Activated B cell treated with CpG ODN at 0.5 μM for 24 hours (primary cell): ENCODE data around the gene TSHZ2. TPM values are rescaled to one million over a fixed set of nuclear protein-coding genes. Genes with fewer than 3 reads are reported as not detected.

Experiments
- ATAC-seq: fragments of 200-7000 bp; cut with Tn5 transposase; one replicate; pipeline ENCODE4 v1.10.0; 2021; ENCODE audit warnings: low read depth, mild to moderate bottlenecking, moderate library complexity
- CTCF ChIA-PET: fragments of 350-600 bp; sonication (Branson Sonifier 250); formaldehyde crosslinking; loops from one replicate; lab custom pipeline; 2021; ENCODE audit warnings: antibody characterized with exemption; lab: Charles Lee
- POLR2A ChIA-PET: fragments of 350-600 bp; sonication (Branson Sonifier 250); formaldehyde crosslinking; loops from one replicate; lab custom pipeline; 2021; ENCODE audit warnings: antibody characterized with exemption; lab: Charles Lee
- DNase-seq: peaks from one replicate; pipeline ENCODE4 v3.0.0; 2022
- H3K27ac Mint-ChIP-seq: one replicate; pipeline ENCODE4 v1.8.0; 2020; ENCODE audit warnings: mixed read lengths
- H3K27me3 Mint-ChIP-seq: one replicate; pipeline ENCODE4 v1.8.0; 2021; ENCODE audit warnings: mixed read lengths
- H3K36me3 Mint-ChIP-seq: one replicate; pipeline ENCODE4 v1.8.0; 2021; ENCODE audit warnings: low read depth, mixed read lengths
- H3K4me1 Mint-ChIP-seq: one replicate; pipeline ENCODE4 v1.8.0; 2021; ENCODE audit warnings: mixed read lengths
- H3K4me3 Mint-ChIP-seq: one replicate; pipeline ENCODE4 v1.8.0; 2020; ENCODE audit warnings: mild to moderate bottlenecking, mixed read lengths
- H3K9me3 Mint-ChIP-seq: one replicate; pipeline ENCODE4 v1.8.0; 2020; ENCODE audit warnings: mixed read lengths
- CTCF ChIP-seq: fragments of 200-600 bp; IDR thresholded peaks from one replicate; pipeline ENCODE4 v1.8.0; 2022; ENCODE audit warnings: antibody characterized with exemption, mild to moderate bottlenecking
- intact Hi-C: fragments of 100-400 bp; cut with micrococcal nuclease; formaldehyde crosslinking; loops from one replicate; pipeline ENCODE4 v1.15.1; 2024
- total RNA-seq: library from RNA; stranded (reverse); gene quantifications from 2 replicates; pipeline ENCODE4 v1.2.3, GENCODE V29; 2022

The TSHZ2 gene
- total RNA-seq, 1 donor from 2014 or later, result 1.7 TPM

GRCh38 chr20:53148771-53149147 is 176.6 kb downstream of the TSHZ2 start:
- no peak for TF ChIP-seq CTCF
- Mint-ChIP-seq H3K27ac (no peak overlapping the region), H3K27me3 (peaks cover 3% of the 10 kb centered on the region), H3K4me3 (no peak overlapping the region), H3K36me3 (no peaks in the 10 kb centered on the region), H3K9me3 (no peaks in the 10 kb centered on the region), H3K4me1 (peaks cover 7% of the 10 kb centered on the region)
- ATAC-seq (no peak), DNase-seq (no peak)
- intact Hi-C loops, result no loop called here
- POLR2A ChIA-PET, result no interaction called here
- CTCF ChIA-PET, result no interaction called here

- Mint-ChIP-seq H3K4me3 (no peak overlapping the region), H3K27me3 (peaks cover 3% of the 10 kb centered on the region), H3K4me1 (peaks cover 9% of the 10 kb centered on the region), H3K27ac (no peak overlapping the region), H3K36me3 (no peaks in the 10 kb centered on the region), H3K9me3 (no peaks in the 10 kb centered on the region)
- no peak for DNase-seq
- CTCF ChIA-PET, result no interaction called here
- intact Hi-C loops, result no loop called here
- no peak for ATAC-seq
- TF ChIP-seq CTCF, result no peak
- POLR2A ChIA-PET, result no interaction called here
These were observed 177.2 kb downstream of the TSHZ2 start for GRCh38 chr20:53149148-53149889.

GRCh38 chr20:53149890-53150205 is 177.7 kb downstream of the TSHZ2 start:
- Mint-ChIP-seq H3K4me3 (no peak overlapping the region), H3K27me3 (peaks cover 3% of the 10 kb centered on the region), H3K27ac (no peak overlapping the region), H3K9me3 (no peaks in the 10 kb centered on the region), H3K4me1 (peaks cover 14% of the 10 kb centered on the region), H3K36me3 (no peaks in the 10 kb centered on the region)
- TF ChIP-seq CTCF, result no peak
- DNase-seq, result no peak
- ATAC-seq, result no peak
- CTCF ChIA-PET, result no interaction called here
- intact Hi-C loops, result no loop called here
- POLR2A ChIA-PET, result no interaction called here

- CTCF ChIA-PET, result no interaction called here
- POLR2A ChIA-PET, result no interaction called here
- H3K36me3 Mint-ChIP-seq, result no peaks in the 10 kb centered on the region
- intact Hi-C loops, result no loop called here
- no peak overlapping the region for H3K4me3 Mint-ChIP-seq
- ATAC-seq, result no peak
- peaks cover 14% of the 10 kb centered on the region for H3K4me1 Mint-ChIP-seq
- DNase-seq, result no peak
- no peak for TF ChIP-seq CTCF
- H3K9me3 Mint-ChIP-seq, result no peaks in the 10 kb centered on the region
- H3K27ac Mint-ChIP-seq, result no peak overlapping the region
- peaks cover 3% of the 10 kb centered on the region for H3K27me3 Mint-ChIP-seq
These were observed 178.4 kb downstream of the TSHZ2 start for GRCh38 chr20:53150532-53150931.

- H3K4me3 Mint-ChIP-seq, result no peak overlapping the region
- CTCF ChIA-PET, result no interaction called here
- no peaks in the 10 kb centered on the region for H3K36me3 Mint-ChIP-seq
- TF ChIP-seq CTCF, result no peak
- POLR2A ChIA-PET, result no interaction called here
- peaks cover 15% of the 10 kb centered on the region for H3K4me1 Mint-ChIP-seq
- no peak for ATAC-seq
- H3K27ac Mint-ChIP-seq, result no peak overlapping the region
- H3K9me3 Mint-ChIP-seq, result no peaks in the 10 kb centered on the region
- no peak for DNase-seq
- H3K27me3 Mint-ChIP-seq, result peaks cover 3% of the 10 kb centered on the region
- intact Hi-C loops, result no loop called here
These were observed 180.1 kb downstream of the TSHZ2 start for GRCh38 chr20:53152228-53152627.
